HepG2 (cell line): ENCODE measurements around the gene CYP2W1. TPM values are rescaled to one million over a fixed set of nuclear protein-coding genes. Genes with fewer than 3 reads are reported as not detected.
A peak's percentile ranks its signal among the peaks of the same experiment; 100 is the strongest.

Experiments used
- DZIP1 ChIP-seq: sonication (generic); formaldehyde crosslinking; IDR thresholded peaks from 2 replicates; pipeline ENCODE4 v1.5.0; 2020; ENCODE audit warnings: mild to moderate bottlenecking, missing genetic modification reagents
- EED ChIP-seq: sonication (generic); formaldehyde crosslinking; IDR thresholded peaks from 2 replicates; pipeline ENCODE4 v1.5.0; 2020; ENCODE audit warnings: mild to moderate bottlenecking, missing genetic modification reagents
- HNRNPLL ChIP-seq: fragments of 200-400 bp; formaldehyde crosslinking; IDR thresholded peaks from 2 replicates; pipeline ENCODE4 v1.6.1; 2017; ENCODE audit warnings: mild to moderate bottlenecking, low read depth, low read length; ENCODE audit not compliant: poor library complexity, severe bottlenecking
- MED8 ChIP-seq: sonication (generic); formaldehyde crosslinking; IDR thresholded peaks from 2 replicates; pipeline ENCODE4 v1.8.1; 2023; ENCODE audit warnings: mild to moderate bottlenecking, missing genetic modification reagents; ENCODE audit not compliant: insufficient replicate concordance
- MIER2 ChIP-seq: IDR thresholded peaks from 2 replicates; pipeline ENCODE4 v1.6.1; 2016; ENCODE audit warnings: missing biosample characterization, missing genetic modification reagents
- MIXL1 ChIP-seq: IDR thresholded peaks from 2 replicates; pipeline ENCODE4 v1.6.1; 2016
- MXI1 ChIP-seq: IDR thresholded peaks from 3 replicates; pipeline ENCODE4 v1.6.1; 2012; ENCODE audit warnings: low read depth, low read length, inconsistent platforms, borderline replicate concordance
- NR2F2 ChIP-seq: IDR thresholded peaks from 2 replicates; pipeline ENCODE4 v1.6.1; 2012; ENCODE audit warnings: low read depth, inconsistent platforms, borderline replicate concordance
- SALL1 ChIP-seq: sonication (generic); formaldehyde crosslinking; IDR thresholded peaks from 2 replicates; pipeline ENCODE4 v1.8.0; 2022; ENCODE audit warnings: mild to moderate bottlenecking, missing genetic modification reagents
- SETDB1 ChIP-seq: sonication (generic); formaldehyde crosslinking; IDR thresholded peaks from 2 replicates; pipeline ENCODE4 v1.5.1; 2020; ENCODE audit warnings: missing genetic modification reagents, mild to moderate bottlenecking, borderline replicate concordance
- TCF7 ChIP-seq: sonication (generic); IDR thresholded peaks from 2 replicates; pipeline ENCODE4 v1.6.1; 2016; ENCODE audit warnings: antibody characterized with exemption, low read depth
- TGIF2 ChIP-seq: IDR thresholded peaks from 2 replicates; pipeline ENCODE4 v1.6.1; 2016; ENCODE audit warnings: control low read depth, missing compliant biosample characterization
- THYN1 ChIP-seq: sonication (generic); formaldehyde crosslinking; IDR thresholded peaks from 2 replicates; pipeline ENCODE4 v1.8.1; 2023; ENCODE audit warnings: low read depth, mild to moderate bottlenecking, moderate library complexity, missing genetic modification reagents, borderline replicate concordance
- TOPORS ChIP-seq: sonication (generic); formaldehyde crosslinking; IDR thresholded peaks from 2 replicates; pipeline ENCODE4 v1.8.0; 2023; ENCODE audit warnings: mild to moderate bottlenecking, missing genetic modification reagents
- ZNF451 ChIP-seq: sonication (generic); formaldehyde crosslinking; IDR thresholded peaks from 2 replicates; pipeline ENCODE4 v1.5.0; 2020; ENCODE audit warnings: mild to moderate bottlenecking, missing genetic modification reagents
- ZNF607 ChIP-seq: sonication (generic); formaldehyde crosslinking; IDR thresholded peaks from 2 replicates; pipeline ENCODE4 v1.5.1; 2020; ENCODE audit warnings: missing genetic modification reagents, mild to moderate bottlenecking, borderline replicate concordance
- ZNF777 ChIP-seq: sonication (generic); formaldehyde crosslinking; IDR thresholded peaks from 2 replicates; pipeline ENCODE4 v1.4.0; 2020; ENCODE audit warnings: missing genetic modification reagents
- ZNF883 ChIP-seq: sonication (generic); formaldehyde crosslinking; IDR thresholded peaks from 2 replicates; pipeline ENCODE4 v1.5.1; 2020; ENCODE audit warnings: mild to moderate bottlenecking, missing genetic modification reagents; ENCODE audit errors: not compliant biosample characterization
- ZSCAN25 ChIP-seq: sonication (generic); formaldehyde crosslinking; IDR thresholded peaks from 2 replicates; pipeline ENCODE4 v1.8.0; 2022; ENCODE audit warnings: mild to moderate bottlenecking, missing genetic modification reagents
- polyA plus RNA-seq, 8 experiments: library from polyadenylated mRNA; depleted of rRNA in 3 of 8; stranded (reverse) in 7 of 8; unstranded in 1 of 8; fragments of >200 nt; fragmentation: Illumina TruSeq in 4 of 8; extraction: Trizol in 4 of 8; gene quantifications; 2 replicates each; pipeline versions ENCODE4 v1.2.1 to v1.2.3, GENCODE V29; 2011 to 2016; ENCODE audit warnings: low read depth in 4 of 8, missing spikeins in 1 of 8, mixed read lengths in 1 of 8; ENCODE audit not compliant: insufficient read depth in 1 of 8
- total RNA-seq, 5 experiments: library from RNA; depleted of rRNA; stranded (reverse); fragments of >200 nt; fragmentation: Illumina TruSeq; extraction: Trizol; gene quantifications; 2 replicates each; pipeline ENCODE4 v1.2.3, GENCODE V29; 2016; ENCODE audit warnings: low read depth in 1 of 5
- TF ChIP-seq, protein P1 (sequence below): sonication (generic); formaldehyde crosslinking; IDR thresholded peaks from 2 replicates; pipeline ENCODE4 v1.4.0; 2020; ENCODE audit warnings: missing genetic modification reagents
- TF ChIP-seq, protein P2 (sequence below): sonication (generic); formaldehyde crosslinking; IDR thresholded peaks from 2 replicates; pipeline ENCODE4 v1.4.0; 2020; ENCODE audit warnings: missing genetic modification reagents, borderline replicate concordance

Gene CYP2W1
- total and polyA plus RNA-seq, 2 of the 13 experiments (the other 11 are each of a cell fraction or from before 2014, with no cell fraction given), result 19.5 to 31.7 TPM

GRCh38 chr7:953547-954327 is 29.2 kb upstream of the CYP2W1 start (continued):
- TF ChIP-seq ZNF451 (CRISPR knock-in tag) (0 out of 2 replicates have a peak, but pooled peaks have one; percentile 61), MXI1 (peak; percentile 16; the same call in 1 of the 3 replicates), TOPORS (CRISPR knock-in tag) (no peak), SETDB1 (CRISPR knock-in tag) (no peak), MED8 (CRISPR knock-in tag) (no peak), DZIP1 (CRISPR knock-in tag) (no peak), MIXL1 (CRISPR knock-in tag) (no peak), HNRNPLL (peak; percentile 44), ZNF883 (CRISPR knock-in tag) (peak; percentile 90), ZNF607 (CRISPR knock-in tag) (0 out of 2 replicates have a peak, but pooled peaks have one; percentile 18), ZSCAN25 (CRISPR knock-in tag) (peak; percentile 52; the same call in 1 of the 2 replicates), ZNF777 (CRISPR knock-in tag) (peak; percentile 43), NR2F2 (no peak), THYN1 (CRISPR knock-in tag) (no peak), TGIF2 (CRISPR knock-in tag) (peak; percentile 73; the same call in 1 of the 2 replicates), MIER2 (CRISPR knock-in tag) (no peak), SALL1 (CRISPR knock-in tag) (peak; percentile 30), TCF7 (no peak), EED (CRISPR knock-in tag) (peak; percentile 26; the same call in 1 of the 2 replicates)
- TF ChIP-seq, protein P1, sequence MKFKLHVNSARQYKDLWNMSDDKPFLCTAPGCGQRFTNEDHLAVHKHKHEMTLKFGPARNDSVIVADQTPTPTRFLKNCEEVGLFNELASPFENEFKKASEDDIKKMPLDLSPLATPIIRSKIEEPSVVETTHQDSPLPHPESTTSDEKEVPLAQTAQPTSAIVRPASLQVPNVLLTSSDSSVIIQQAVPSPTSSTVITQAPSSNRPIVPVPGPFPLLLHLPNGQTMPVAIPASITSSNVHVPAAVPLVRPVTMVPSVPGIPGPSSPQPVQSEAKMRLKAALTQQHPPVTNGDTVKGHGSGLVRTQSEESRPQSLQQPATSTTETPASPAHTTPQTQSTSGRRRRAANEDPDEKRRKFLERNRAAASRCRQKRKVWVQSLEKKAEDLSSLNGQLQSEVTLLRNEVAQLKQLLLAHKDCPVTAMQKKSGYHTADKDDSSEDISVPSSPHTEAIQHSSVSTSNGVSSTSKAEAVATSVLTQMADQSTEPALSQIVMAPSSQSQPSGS (CRISPR knock-in tag), result peak; percentile 31; the same call in 1 of the 2 replicates
- TF ChIP-seq, protein P2, sequence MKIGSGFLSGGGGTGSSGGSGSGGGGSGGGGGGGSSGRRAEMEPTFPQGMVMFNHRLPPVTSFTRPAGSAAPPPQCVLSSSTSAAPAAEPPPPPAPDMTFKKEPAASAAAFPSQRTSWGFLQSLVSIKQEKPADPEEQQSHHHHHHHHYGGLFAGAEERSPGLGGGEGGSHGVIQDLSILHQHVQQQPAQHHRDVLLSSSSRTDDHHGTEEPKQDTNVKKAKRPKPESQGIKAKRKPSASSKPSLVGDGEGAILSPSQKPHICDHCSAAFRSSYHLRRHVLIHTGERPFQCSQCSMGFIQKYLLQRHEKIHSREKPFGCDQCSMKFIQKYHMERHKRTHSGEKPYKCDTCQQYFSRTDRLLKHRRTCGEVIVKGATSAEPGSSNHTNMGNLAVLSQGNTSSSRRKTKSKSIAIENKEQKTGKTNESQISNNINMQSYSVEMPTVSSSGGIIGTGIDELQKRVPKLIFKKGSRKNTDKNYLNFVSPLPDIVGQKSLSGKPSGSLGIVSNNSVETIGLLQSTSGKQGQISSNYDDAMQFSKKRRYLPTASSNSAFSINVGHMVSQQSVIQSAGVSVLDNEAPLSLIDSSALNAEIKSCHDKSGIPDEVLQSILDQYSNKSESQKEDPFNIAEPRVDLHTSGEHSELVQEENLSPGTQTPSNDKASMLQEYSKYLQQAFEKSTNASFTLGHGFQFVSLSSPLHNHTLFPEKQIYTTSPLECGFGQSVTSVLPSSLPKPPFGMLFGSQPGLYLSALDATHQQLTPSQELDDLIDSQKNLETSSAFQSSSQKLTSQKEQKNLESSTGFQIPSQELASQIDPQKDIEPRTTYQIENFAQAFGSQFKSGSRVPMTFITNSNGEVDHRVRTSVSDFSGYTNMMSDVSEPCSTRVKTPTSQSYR (CRISPR knock-in tag), result peak; percentile 21; the same call in 1 of the 2 replicates
